Trophoblast cell (in vitro differentiated cells and primary cell): Measurements from ENCODE around the gene PAQR7.

Source experiments
- DNase-seq, 2 donors: peaks; one replicate each; pipeline ENCODE4 v3.0.0-alpha.2; 2016
- H2AFZ ChIP-seq: 2 replicates; pipeline ENCODE4 v1.6.1; 2013; ENCODE audit warnings: low read length, moderate library complexity, mild to moderate bottlenecking; ENCODE audit not compliant: insufficient read depth, poor library complexity
- H2AK5ac ChIP-seq: 2 replicates; pipeline ENCODE4 v1.6.1; 2013; ENCODE audit warnings: mild to moderate bottlenecking, low read length
- H2BK120ac ChIP-seq: 2 replicates; pipeline ENCODE4 v1.6.1; 2013; ENCODE audit warnings: low read length, mild to moderate bottlenecking, moderate library complexity; ENCODE audit not compliant: insufficient read depth, poor library complexity
- H2BK12ac ChIP-seq: 2 replicates; pipeline ENCODE4 v1.6.1; 2013; ENCODE audit warnings: mild to moderate bottlenecking, low read length, moderate library complexity
- H2BK5ac ChIP-seq: 2 replicates; pipeline ENCODE4 v1.6.1; 2013; ENCODE audit warnings: low read length, low read depth, moderate library complexity, mild to moderate bottlenecking; ENCODE audit not compliant: poor library complexity
- H3K14ac ChIP-seq: 2 replicates; pipeline ENCODE4 v1.6.1; 2013; ENCODE audit warnings: mild to moderate bottlenecking, low read length
- H3K18ac ChIP-seq: 2 replicates; pipeline ENCODE4 v1.6.1; 2013; ENCODE audit warnings: mild to moderate bottlenecking, low read length
- H3K23ac ChIP-seq: 2 replicates; pipeline ENCODE4 v1.6.1; 2013; ENCODE audit warnings: low read length
- H3K27ac ChIP-seq: 2 replicates; pipeline ENCODE4 v1.5.1; 2013; ENCODE audit warnings: low read depth, mild to moderate bottlenecking, inconsistent platforms, low read length, moderate library complexity
- H3K27me3 ChIP-seq: 2 replicates; pipeline ENCODE4 v1.6.1; 2013; ENCODE audit warnings: inconsistent platforms, mild to moderate bottlenecking, low read length, moderate library complexity; ENCODE audit not compliant: insufficient read depth
- H3K36me3 ChIP-seq, 2 experiments: 1 replicate in 1 of 2; 2 replicates in 1 of 2; pipeline ENCODE4 v1.6.1; 2013; ENCODE audit warnings: low read length in 2 of 2, mild to moderate bottlenecking in 2 of 2, moderate library complexity in 1 of 2; ENCODE audit not compliant: insufficient read depth in 2 of 2, control insufficient read depth in 1 of 2
- H3K4ac ChIP-seq: 2 replicates; pipeline ENCODE4 v1.6.1; 2013; ENCODE audit warnings: low read depth, mild to moderate bottlenecking, low read length, moderate library complexity
- H3K4me1 ChIP-seq, 2 experiments: 1 replicate in 1 of 2; 2 replicates in 1 of 2; pipeline ENCODE4 v1.6.1; 2013; ENCODE audit warnings: low read length in 2 of 2, mild to moderate bottlenecking in 2 of 2, moderate library complexity in 1 of 2; ENCODE audit not compliant: insufficient read depth in 2 of 2, control insufficient read depth in 1 of 2
- H3K4me2 ChIP-seq: 2 replicates; pipeline ENCODE4 v1.6.1; 2013; ENCODE audit warnings: inconsistent platforms, mild to moderate bottlenecking, low read length, moderate library complexity
- H3K4me3 ChIP-seq: 2 replicates; pipeline ENCODE4 v1.5.1; 2013; ENCODE audit warnings: mild to moderate bottlenecking, low read depth, low read length, inconsistent platforms
- H3K79me1 ChIP-seq: one replicate; pipeline ENCODE4 v1.6.1; 2013; ENCODE audit warnings: low read length
- H3K79me2 ChIP-seq: 2 replicates; pipeline ENCODE4 v1.6.1; 2013; ENCODE audit warnings: low read length, mild to moderate bottlenecking; ENCODE audit not compliant: control insufficient read depth, insufficient read depth, poor library complexity
- H3K9ac ChIP-seq: 2 replicates; pipeline ENCODE4 v1.6.1; 2013; ENCODE audit warnings: mild to moderate bottlenecking, low read length
- H3K9me3 ChIP-seq: 2 replicates; pipeline ENCODE4 v1.6.1; 2013; ENCODE audit warnings: low read depth, mild to moderate bottlenecking, control low read depth, inconsistent platforms, low read length; ENCODE audit not compliant: insufficient read depth
- H4K12ac ChIP-seq: 2 replicates; pipeline ENCODE4 v1.6.1; 2013; ENCODE audit warnings: low read depth, mild to moderate bottlenecking, low read length, moderate library complexity
- H4K8ac ChIP-seq: 2 replicates; pipeline ENCODE4 v1.6.1; 2013; ENCODE audit warnings: low read depth, mild to moderate bottlenecking, low read length, moderate library complexity
- H4K91ac ChIP-seq: one replicate; pipeline ENCODE4 v1.6.1; 2013; ENCODE audit warnings: low read depth, mild to moderate bottlenecking, low read length, moderate library complexity
- WGBS: extraction: QIAGEN DNeasy Blood & Tissue Kit; methylation state at CpG from one replicate; pipeline ENCODE4 v1.1.7; 2013; ENCODE audit warnings: missing lambda C conversion rate; ENCODE audit not compliant: insufficient read length, insufficient coverage; ENCODE audit errors: extremely low coverage; 5-methylcytosine and 5-hydroxymethylcytosine counted together

PAQR7 gene

GRCh38 chr1:25876693-25877077, 1.2 kb upstream of the PAQR7 start:
- no peak overlapping the region for H2BK5ac ChIP-seq
- H3K18ac ChIP-seq = no peak overlapping the region
- H4K91ac ChIP-seq = no peak overlapping the region
- H2AK5ac ChIP-seq = no peak overlapping the region
- H3K79me2 ChIP-seq = peaks cover 12% of the 10 kb centered on the region
- H4K8ac ChIP-seq = no peak overlapping the region
- no peaks in the 10 kb centered on the region for H3K9me3 ChIP-seq
- H3K23ac ChIP-seq = no peak overlapping the region
- H3K4ac ChIP-seq = no peak overlapping the region
- peaks cover 32 to 45% of the 10 kb centered on the region in 2 experiments for H3K4me1 ChIP-seq
- H2AFZ ChIP-seq = no peak overlapping the region
- H3K4me2 ChIP-seq = no peak overlapping the region
- no peak overlapping the region for H2BK12ac ChIP-seq
- H3K27ac ChIP-seq = peak overlapping the region; percentile 16
- WGBS = 100% methylated on average over 1 of the region's 2 CpGs
- H2BK120ac ChIP-seq = no peak overlapping the region
- peaks cover 29% of the 10 kb centered on the region for H3K79me1 ChIP-seq
- H3K9ac ChIP-seq = no peak overlapping the region
- no peak overlapping the region for H3K4me3 ChIP-seq
- no peak overlapping the region for H3K14ac ChIP-seq
- no peaks in the 10 kb centered on the region for H3K27me3 ChIP-seq
- H3K36me3 ChIP-seq = no peaks in the 10 kb centered on the region
- DNase-seq = peak; percentile 35 to 70
- H4K12ac ChIP-seq = no peak overlapping the region

GRCh38 chr1:25875856-25876692, 566 bp upstream of the PAQR7 start:
- Histone ChIP-seq H3K27ac (peak overlapping the region; percentile 90), H3K79me2 (peaks cover 12% of the 10 kb centered on the region), H3K23ac (no peak overlapping the region), H3K9ac (peak overlapping the region; percentile 62), H2AFZ (peak overlapping the region; percentile 83), H3K4ac (peak overlapping the region; percentile 56), H3K14ac (peak overlapping the region; percentile 84), H3K18ac (peak overlapping the region; percentile 23), H3K36me3 (no peaks in the 10 kb centered on the region), H4K91ac (peak overlapping the region; percentile 87), H3K4me1 (peaks cover 30 to 47% of the 10 kb centered on the region in 2 experiments), H2BK5ac (peak overlapping the region; percentile 58), H2AK5ac (no peak overlapping the region), H3K4me2 (peak overlapping the region; percentile 78), H2BK120ac (peak overlapping the region; percentile 34), H3K4me3 (peak overlapping the region; percentile 61), H4K12ac (peak overlapping the region; percentile 63), H3K9me3 (no peaks in the 10 kb centered on the region), H2BK12ac (peak overlapping the region; percentile 29), H4K8ac (peak overlapping the region; percentile 80), H3K27me3 (no peaks in the 10 kb centered on the region), H3K79me1 (peaks cover 29% of the 10 kb centered on the region)
- no CpG with 5 or more reads among the region's 32 CpGs for WGBS
- peak; percentile 41 to 42 for DNase-seq

DNA sequence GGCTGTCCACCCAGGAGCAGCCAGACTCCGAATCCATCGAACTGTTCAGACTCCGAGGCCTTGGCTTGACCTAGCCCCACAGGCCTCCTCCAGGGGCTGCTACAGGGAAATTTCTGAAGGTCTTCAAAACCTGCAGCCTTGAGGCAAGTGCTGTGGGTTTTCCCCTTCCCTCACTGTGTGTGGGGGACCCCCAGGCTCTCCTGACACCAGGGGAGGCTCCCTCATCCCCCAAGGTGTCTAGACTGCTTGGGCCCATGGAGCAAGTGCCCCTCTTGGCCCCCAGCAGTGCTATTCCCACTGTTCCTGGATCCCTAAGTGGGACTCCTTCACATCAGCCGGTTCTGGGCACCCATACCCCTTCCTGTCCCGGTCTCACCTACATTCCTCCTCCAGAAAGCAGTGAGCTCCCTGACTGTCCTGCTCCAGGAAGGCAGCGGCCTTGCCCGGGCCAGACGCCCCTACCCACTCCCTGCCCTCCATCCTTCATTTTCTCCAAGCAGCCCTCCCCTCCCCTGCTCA, 814 bp downstream of the PAQR7 start:
- Histone ChIP-seq H3K79me1 (peaks cover 24% of the 10 kb centered on the region), H3K9ac (peak overlapping the region; percentile 52), H3K9me3 (no peaks in the 10 kb centered on the region), H3K4ac (peak overlapping the region; percentile 63), H4K91ac (peak overlapping the region; percentile 87), H3K14ac (peak overlapping the region; percentile 84), H2BK12ac (peak overlapping the region; percentile 85), H3K4me3 (peak overlapping the region; percentile 67), H3K36me3 (peaks cover 6 to 7% of the 10 kb centered on the region in 2 experiments), H3K27me3 (no peaks in the 10 kb centered on the region), H4K12ac (peak overlapping the region; percentile 63), H2BK120ac (peak overlapping the region; percentile 81), H3K79me2 (peaks cover 12% of the 10 kb centered on the region), H3K18ac (peak overlapping the region; percentile 82), H2AFZ (peak overlapping the region; percentile 50), H3K4me1 (peaks cover 21 to 36% of the 10 kb centered on the region in 2 experiments), H3K27ac (peak overlapping the region; percentile 90), H2AK5ac (peak overlapping the region; percentile 80), H3K23ac (no peak overlapping the region), H3K4me2 (peak overlapping the region; percentile 78), H2BK5ac (peak overlapping the region; percentile 58), H4K8ac (peak overlapping the region; percentile 73)
- no peak for DNase-seq
- WGBS = no CpG with 5 or more reads among the region's 8 CpGs

DNA sequence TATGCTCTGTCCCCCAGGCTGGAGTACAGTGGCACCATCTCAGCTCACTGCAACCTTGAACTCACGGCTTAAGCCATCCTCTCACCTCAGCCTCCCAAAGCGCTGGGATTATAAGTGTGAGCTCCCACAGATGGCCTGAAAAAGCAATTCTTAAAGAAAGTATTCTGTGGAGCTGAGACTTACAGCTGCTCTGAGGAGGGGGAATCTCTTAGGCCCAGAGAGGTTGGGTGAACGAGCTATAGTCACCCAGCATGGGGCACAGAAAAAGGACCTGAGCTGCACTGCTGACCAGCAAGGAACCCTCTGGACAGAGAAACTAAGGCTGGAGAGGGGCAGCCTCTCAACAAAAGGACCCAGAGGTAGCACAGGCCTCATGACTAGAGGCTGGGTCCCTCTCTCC, 1.3 kb downstream of the PAQR7 start:
- Histone ChIP-seq H3K4ac (peak overlapping the region; percentile 63), H4K8ac (peak overlapping the region; percentile 73), H3K9me3 (no peaks in the 10 kb centered on the region), H2AK5ac (peak overlapping the region; percentile 80), H3K14ac (peak overlapping the region; percentile 84), H4K91ac (peak overlapping the region; percentile 87), H3K79me1 (peaks cover 21% of the 10 kb centered on the region), H3K23ac (no peak overlapping the region), H3K79me2 (peaks cover 12% of the 10 kb centered on the region), H2BK5ac (peak overlapping the region; percentile 58), H3K27me3 (no peaks in the 10 kb centered on the region), H3K4me2 (peak overlapping the region; percentile 78), H2AFZ (no peak overlapping the region), H2BK12ac (peak overlapping the region; percentile 85), H3K36me3 (peaks cover 9 to 10% of the 10 kb centered on the region in 2 experiments), H3K4me1 (peaks cover 17 to 31% of the 10 kb centered on the region in 2 experiments), H4K12ac (peak overlapping the region; percentile 63), H2BK120ac (peak overlapping the region; percentile 81), H3K4me3 (no peak overlapping the region), H3K18ac (peak overlapping the region; percentile 82), H3K9ac (no peak overlapping the region), H3K27ac (peak overlapping the region; percentile 90)
- no CpG with 5 or more reads among the region's 3 CpGs for WGBS
- DNase-seq = no peak
